B cell (primary cell): ENCODE results near the gene MORN1. TPM values are rescaled to one million over a fixed set of nuclear protein-coding genes. Genes with fewer than 3 reads are reported as not detected.

Experiments
- ATAC-seq: fragments of 200-7000 bp; cut with Tn5 transposase; one replicate; pipeline ENCODE4 v1.10.0; 2021; ENCODE audit warnings: low read depth, mild to moderate bottlenecking, moderate number of reproducible peaks, moderate library complexity
- CTCF ChIA-PET: fragments of 350-600 bp; sonication (Branson Sonifier 250); formaldehyde crosslinking; loops from one replicate; lab custom pipeline; 2021; ENCODE audit warnings: antibody characterized with exemption, inconsistent platforms; lab: Charles Lee
- POLR2A ChIA-PET: fragments of 350-600 bp; sonication (Branson Sonifier 250); formaldehyde crosslinking; loops from one replicate; lab custom pipeline; 2021; ENCODE audit warnings: antibody characterized with exemption; lab: Charles Lee
- DNase-seq: peaks from one replicate; pipeline ENCODE4 v3.0.0; 2013
- H2AFZ ChIP-seq: 2 replicates; pipeline ENCODE4 v1.6.1; 2012; ENCODE audit warnings: mild to moderate bottlenecking, low read depth, low read length; ENCODE audit not compliant: insufficient read depth, poor library complexity, severe bottlenecking
- H3K27ac ChIP-seq, 2 donors: 1 replicate in 1 of 2; 2 replicates in 1 of 2; pipeline ENCODE4 v1.5.1; 2012 to 2013; ENCODE audit warnings: low read length in 2 of 2, mild to moderate bottlenecking in 2 of 2, moderate library complexity in 1 of 2
- H3K27me3 ChIP-seq, 4 experiments: fragments of 200-600 bp in 1 of 4; sonication (generic) in 1 of 4; replicated peaks in 1 of 4; 1 replicate in 2 of 4; 2 replicates in 2 of 4; pipeline versions ENCODE4 v1.6.1 to v1.7.0; 2013 to 2016; ENCODE audit warnings: low read length in 3 of 4, mild to moderate bottlenecking in 2 of 4, mixed read lengths in 1 of 4, moderate library complexity in 1 of 4; ENCODE audit not compliant: insufficient read depth in 4 of 4, control insufficient read depth in 3 of 4; ENCODE audit errors: control extremely low read depth in 1 of 4
- H3K36me3 ChIP-seq, 2 experiments: replicated peaks in 1 of 2; 1 replicate in 1 of 2; 2 replicates in 1 of 2; pipeline versions ENCODE4 v1.6.1 to v1.7.1; 2013; ENCODE audit warnings: low read length in 1 of 2; ENCODE audit not compliant: insufficient read depth in 2 of 2, control insufficient read depth in 1 of 2; ENCODE audit errors: control extremely low read depth in 1 of 2, extremely low read depth in 1 of 2
- H3K4me1 ChIP-seq, 2 donors: fragments of 200-600 bp in 1 of 2; sonication (generic) in 1 of 2; 1 replicate in 1 of 2; 2 replicates in 1 of 2; pipeline versions ENCODE4 v1.5.1 to v1.6.1; 2013 to 2017; ENCODE audit warnings: low read length in 2 of 2; ENCODE audit not compliant: control insufficient read depth in 2 of 2, insufficient read depth in 2 of 2
- H3K4me2 ChIP-seq: replicated peaks from 2 replicates; pipeline ENCODE3; 2012; ENCODE audit warnings: mild to moderate bottlenecking, low read depth, low read length; ENCODE audit not compliant: poor library complexity, severe bottlenecking
- H3K4me3 ChIP-seq, 5 experiments: fragments of 200-600 bp in 1 of 5; sonication (generic) in 1 of 5; 1 replicate in 3 of 5; 2 replicates in 2 of 5; pipeline versions ENCODE4 v1.5.1 to v1.7.0; 2011 to 2016; ENCODE audit warnings: low read length in 4 of 5, mild to moderate bottlenecking in 4 of 5, low read depth in 2 of 5, control low read depth in 1 of 5, moderate library complexity in 1 of 5; ENCODE audit not compliant: insufficient read depth in 1 of 5; ENCODE audit errors: control extremely low read depth in 1 of 5, extremely low read depth in 1 of 5
- H3K79me2 ChIP-seq: fragments of 200-600 bp; sonication (generic); one replicate; pipeline ENCODE4 v1.6.0; 2016; ENCODE audit warnings: low read length; ENCODE audit not compliant: control insufficient read depth, insufficient read depth
- H3K9ac ChIP-seq: fragments of 200-600 bp; sonication (generic); 2 replicates; pipeline ENCODE4 v1.6.1; 2017; ENCODE audit warnings: mild to moderate bottlenecking, low read length, moderate library complexity
- H3K9me3 ChIP-seq, 3 donors: one replicate each; pipeline versions ENCODE4 v1.6.1 to v1.7.1; 2013; ENCODE audit warnings: low read length in 2 of 3; ENCODE audit not compliant: control insufficient read depth in 2 of 3, insufficient read depth in 1 of 3; ENCODE audit errors: control extremely low read depth in 1 of 3
- H4K20me1 ChIP-seq: 2 replicates; pipeline ENCODE4 v1.6.0; 2012; ENCODE audit warnings: mild to moderate bottlenecking, low read length; ENCODE audit not compliant: insufficient read depth, control insufficient read depth, poor library complexity, severe bottlenecking
- H3K27ac Mint-ChIP-seq: one replicate; pipeline ENCODE4 v1.8.0; 2021; ENCODE audit warnings: mixed read lengths
- H3K27me3 Mint-ChIP-seq: one replicate; pipeline ENCODE4 v1.8.0; 2021; ENCODE audit warnings: mixed read lengths
- H3K4me1 Mint-ChIP-seq: one replicate; pipeline ENCODE4 v1.8.0; 2021; ENCODE audit warnings: mixed read lengths
- H3K4me3 Mint-ChIP-seq: one replicate; pipeline ENCODE4 v1.8.0; 2021; ENCODE audit warnings: mixed read lengths
- H3K9me3 Mint-ChIP-seq: one replicate; pipeline ENCODE4 v1.8.0; 2022; ENCODE audit warnings: mixed read lengths; ENCODE audit not compliant: insufficient read depth
- CTCF ChIP-seq: fragments of 200-600 bp; IDR thresholded peaks from one replicate; pipeline ENCODE4 v1.8.0; 2022; ENCODE audit warnings: antibody characterized with exemption, mild to moderate bottlenecking
- EZH2 ChIP-seq: IDR thresholded peaks from 2 replicates; pipeline ENCODE4 v1.6.1; 2012; ENCODE audit warnings: borderline replicate concordance, low read depth, mild to moderate bottlenecking, moderate library complexity, low read length; ENCODE audit not compliant: insufficient read depth, poor library complexity, severe bottlenecking
- WGBS: methylation state at CpG from one replicate; pipeline ENCODE4 v1.1.5; 2013; ENCODE audit warnings: missing lambda C conversion rate; ENCODE audit not compliant: insufficient coverage; 5-methylcytosine and 5-hydroxymethylcytosine counted together
- intact Hi-C: fragments of 100-400 bp; cut with micrococcal nuclease; formaldehyde crosslinking; loops from one replicate; pipeline ENCODE4 v1.10.0; 2022
- polyA plus RNA-seq: library from polyadenylated mRNA; depleted of rRNA; stranded (reverse); fragments of >200 nt; gene quantifications from 2 replicates; pipeline ENCODE4 v1.2.3, GENCODE V29; 2012
- total RNA-seq, 2 donors: library from RNA; stranded (reverse); fragments of 120-200 nt in 1 of 2; gene quantifications; 1 replicate in 1 of 2; 2 replicates in 1 of 2; pipeline versions ENCODE4 v1.2.3 to v1.2.4, GENCODE V29; 2013 to 2022

Gene MORN1
- total and polyA plus RNA-seq, 2 donors (not counting 1 experiment from before 2014, with no cell fraction given), result 10.2 to 32.6 TPM

DNA sequence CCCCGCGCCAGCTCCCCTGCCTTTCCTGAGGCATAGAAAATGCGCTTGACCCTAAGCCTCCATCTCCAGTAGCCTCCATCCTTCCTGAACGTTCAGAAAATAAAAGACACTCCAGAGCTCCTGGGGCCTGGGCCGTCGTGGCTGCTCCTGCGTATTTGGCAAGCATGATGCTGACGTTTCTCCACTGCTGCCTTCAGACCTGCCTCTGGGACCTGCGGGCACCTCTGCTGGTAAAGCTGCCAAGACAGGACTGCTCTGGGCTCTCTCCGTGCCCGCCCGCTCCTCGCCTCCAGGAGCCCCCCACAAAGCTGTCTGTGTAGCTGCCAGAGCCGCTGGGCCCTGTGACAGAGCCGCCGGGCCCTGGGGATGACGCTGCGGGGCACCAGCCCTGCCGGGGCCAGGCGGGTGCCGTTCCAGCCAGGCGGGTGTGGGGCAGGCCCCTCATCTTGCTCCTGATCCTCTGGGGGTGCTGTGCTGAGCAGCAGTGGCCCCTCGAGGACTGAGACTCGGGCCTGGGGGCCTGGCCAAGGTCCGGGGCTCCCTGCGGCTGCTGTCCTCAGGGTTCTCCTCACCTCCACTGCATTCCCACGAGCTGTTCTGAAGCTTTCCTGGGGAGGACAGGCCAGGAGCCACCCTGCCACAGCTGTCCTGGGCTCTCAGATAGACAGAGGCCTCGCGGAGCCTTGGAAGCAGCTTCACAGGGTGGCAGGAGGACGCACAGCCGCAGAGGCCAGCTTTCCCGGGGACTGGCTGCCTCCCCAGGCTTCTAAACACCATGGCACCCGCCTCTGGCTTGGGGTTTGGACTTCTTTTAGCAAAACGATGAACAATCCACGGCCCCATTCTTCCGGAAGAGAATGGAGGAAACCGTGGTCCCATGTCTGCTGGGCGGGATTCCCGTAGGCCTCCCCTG lies 48.1 kb downstream of the MORN1 start:
- no peaks in the 10 kb centered on the region for H3K9me3 Mint-ChIP-seq
- POLR2A ChIA-PET, result interaction anchor here (0.6 kb wide), 1 partner anchor 144 kb away, joined by 9 read pairs; no protein-coding TSS in a partner anchor
- ATAC-seq (no peak), DNase-seq (no peak)
- H3K27me3 Mint-ChIP-seq, result no peaks in the 10 kb centered on the region
- intact Hi-C loops, result no loop called here
- WGBS, result 92% methylated on average over 38 of the region's 39 CpGs
- H3K4me3 ChIP-seq, result no peak overlapping the region
- H3K4me1 Mint-ChIP-seq, result no peaks in the 10 kb centered on the region
- H3K79me2 ChIP-seq, result no peaks in the 10 kb centered on the region
- no peaks in the 10 kb centered on the region for H4K20me1 ChIP-seq
- no peak for TF ChIP-seq EZH2
- TF ChIP-seq CTCF, result no peak
- CTCF ChIA-PET, result no interaction called here
- H3K27ac Mint-ChIP-seq, result no peak overlapping the region
- H3K4me3 Mint-ChIP-seq, result no peak overlapping the region
- no peaks in the 10 kb centered on the region for H3K4me1 ChIP-seq
- H3K27me3 ChIP-seq, result no peaks in the 10 kb centered on the region
- no peak overlapping the region for H3K4me2 ChIP-seq
- H3K27ac ChIP-seq, result no peak overlapping the region
- H2AFZ ChIP-seq, result no peak overlapping the region
- peaks cover 0 to 9% (median 0%) of the 10 kb centered on the region in 3 donors for H3K9me3 ChIP-seq
- no peaks in the 10 kb centered on the region for H3K36me3 ChIP-seq
- H3K9ac ChIP-seq, result no peak overlapping the region

- Mint-ChIP-seq H3K4me1 (no peaks in the 10 kb centered on the region), H3K4me3 (no peak overlapping the region), H3K27ac (no peak overlapping the region), H3K27me3 (no peaks in the 10 kb centered on the region), H3K9me3 (no peaks in the 10 kb centered on the region)
- ChIA-PET POLR2A (no interaction called here), CTCF (no interaction called here)
- Histone ChIP-seq H3K79me2 (no peaks in the 10 kb centered on the region), H3K4me2 (no peak overlapping the region), H3K27me3 (no peaks in the 10 kb centered on the region), H3K36me3 (no peaks in the 10 kb centered on the region), H3K4me1 (no peaks in the 10 kb centered on the region), H3K4me3 (no peak overlapping the region), H3K9ac (no peak overlapping the region), H4K20me1 (no peaks in the 10 kb centered on the region), H3K27ac (no peak overlapping the region), H3K9me3 (peaks cover 0 to 9% (median 0%) of the 10 kb centered on the region in 3 donors), H2AFZ (no peak overlapping the region)
- intact Hi-C loops, result no loop called here
- no peak for ATAC-seq
- DNase-seq, result no peak
- TF ChIP-seq CTCF (no peak), EZH2 (no peak)
- WGBS, result 93% methylated on average over 18 of the region's 21 CpGs
Measured at GRCh38 chr1:2342384-2343022, 48.9 kb downstream of the MORN1 start.
